Right atrium auricular region (tissue), 2 donors: ENCODE data around the gene DYRK1A. TPM values are rescaled to one million over a fixed set of nuclear protein-coding genes. Genes with fewer than 3 reads are reported as not detected.

Experiments used
- DNase-seq: peaks from one replicate; pipeline ENCODE4 v3.0.0-alpha.2; 2019; ENCODE audit warnings: low spot score
- H3K27ac ChIP-seq, 2 donors: fragments of 200-600 bp; sonication (generic); 1 replicate in 1 of 2; 2 replicates in 1 of 2; pipeline ENCODE4 v1.5.1; 2016 to 2019
- H3K27me3 ChIP-seq, 2 donors: fragments of 200-600 bp; sonication (generic); one replicate each; pipeline versions ENCODE4 v1.5.1 to v1.6.0; 2017 to 2019
- H3K36me3 ChIP-seq: fragments of 200-600 bp; sonication (generic); one replicate; pipeline ENCODE4 v1.5.1; 2016
- H3K4me1 ChIP-seq, 2 donors: fragments of 200-600 bp; sonication (generic); one replicate each; pipeline versions ENCODE4 v1.5.1 to v1.6.0; 2017 to 2019
- H3K4me3 ChIP-seq, 2 donors: fragments of 200-600 bp; sonication (generic); 1 replicate in 1 of 2; 2 replicates in 1 of 2; pipeline ENCODE4 v1.5.1; 2017 to 2019; ENCODE audit warnings: mild to moderate bottlenecking in 1 of 2, moderate library complexity in 1 of 2
- H3K9me3 ChIP-seq, 2 donors: fragments of 200-600 bp; sonication (generic); one replicate each; pipeline ENCODE4 v1.5.1; 2019
- CTCF ChIP-seq, 2 donors: fragments of 200-600 bp; sonication (generic); IDR thresholded peaks; one replicate each; pipeline ENCODE4 v1.5.1; 2019; ENCODE audit warnings: antibody characterized with exemption in 2 of 2
- total RNA-seq, 2 donors: library from RNA; depleted of rRNA; stranded (reverse); fragments of >200 nt; gene quantifications; one replicate each; pipeline ENCODE4 v1.1.0, GENCODE V29; 2016

The DYRK1A gene
- total RNA-seq, 2 donors from 2014 or later: 69.3 to 94.7 TPM

GRCh38 chr21:37562920-37563640 is 196.5 kb downstream of the DYRK1A start:
- no peaks in the 10 kb centered on the region for H3K27me3 ChIP-seq
- no peaks in the 10 kb centered on the region for H3K36me3 ChIP-seq
- no peak for TF ChIP-seq CTCF (IDR thresholded peaks at IDR 0.05)
- H3K27ac ChIP-seq: peak overlapping the region; percentile 94 to 99
- peaks cover 0 to 11% of the 10 kb centered on the region in 2 donors for H3K9me3 ChIP-seq
- H3K4me3 ChIP-seq: peak overlapping the region; percentile 78
- no peak for DNase-seq
- peaks cover 0 to 24% of the 10 kb centered on the region in 2 donors for H3K4me1 ChIP-seq

GRCh38 chr21:37563641-37564340 is 197.2 kb downstream of the DYRK1A start:
- H3K4me1 ChIP-seq: peaks cover 0 to 24% of the 10 kb centered on the region in 2 donors
- DNase-seq: peak; percentile 94
- TF ChIP-seq CTCF (IDR thresholded peaks at IDR 0.05): peak in 1 of 2 donors; percentile 73
- H3K27me3 ChIP-seq: no peaks in the 10 kb centered on the region
- H3K27ac ChIP-seq: peak overlapping the region; percentile 94 to 99
- peak overlapping the region; percentile 78 for H3K4me3 ChIP-seq
- H3K9me3 ChIP-seq: peaks cover 0 to 4% of the 10 kb centered on the region in 2 donors
- no peaks in the 10 kb centered on the region for H3K36me3 ChIP-seq

GRCh38 chr21:37564341-37564923 is 197.9 kb downstream of the DYRK1A start:
- Histone ChIP-seq H3K4me3 (peak overlapping the region; percentile 78), H3K36me3 (no peaks in the 10 kb centered on the region), H3K4me1 (peaks cover 0 to 24% of the 10 kb centered on the region in 2 donors), H3K27ac (peak overlapping the region; percentile 94 to 99), H3K27me3 (no peaks in the 10 kb centered on the region), H3K9me3 (no peaks in the 10 kb centered on the region)
- TF ChIP-seq CTCF (IDR thresholded peaks at IDR 0.05): no peak
- peak; percentile 95 for DNase-seq

- Histone ChIP-seq H3K27me3 (no peaks in the 10 kb centered on the region), H3K4me3 (peak overlapping the region; percentile 78), H3K9me3 (no peaks in the 10 kb centered on the region), H3K36me3 (no peaks in the 10 kb centered on the region), H3K4me1 (peaks cover 0 to 24% of the 10 kb centered on the region in 2 donors), H3K27ac (peak overlapping the region; percentile 94 to 99)
- no peak for DNase-seq
- TF ChIP-seq CTCF (IDR thresholded peaks at IDR 0.05): no peak
Measured at GRCh38 chr21:37564924-37565529, 198.5 kb downstream of the DYRK1A start.

GRCh38 chr21:37565530-37566223 is 199.1 kb downstream of the DYRK1A start:
- no peak for TF ChIP-seq CTCF (IDR thresholded peaks at IDR 0.05)
- no peaks in the 10 kb centered on the region for H3K36me3 ChIP-seq
- H3K27ac ChIP-seq: peak overlapping the region; percentile 94 to 99
- H3K4me3 ChIP-seq: no peak overlapping the region
- peaks cover 0 to 24% of the 10 kb centered on the region in 2 donors for H3K4me1 ChIP-seq
- DNase-seq: no peak
- no peaks in the 10 kb centered on the region for H3K27me3 ChIP-seq
- no peaks in the 10 kb centered on the region for H3K9me3 ChIP-seq
